Activated T-cell treated with anti-CD3 and anti-CD28 coated beads, Interleukin-2, amount 50 U/mL, for 72 hours (primary cell): ENCODE results near the gene MRTFB. TPM values are rescaled to one million over a fixed set of nuclear protein-coding genes. Genes with fewer than 3 reads are reported as not detected.
"Not testable (repeated sequence)": the region's sequence is repeated elsewhere in the genome, so short reads cannot be mapped to it uniquely, and the experiment has no call there.

ENCODE experiments used
- ATAC-seq, 2 donors: fragments of 150-1000 bp; cut with Tn5 transposase; replicated peaks in 1 of 2; 2 replicates each; pipeline ENCODE4 v1.10.0; 2021; ENCODE audit warnings: moderate library complexity in 2 of 2, mild to moderate bottlenecking in 1 of 2
- DNase-seq, 2 donors: peaks; one replicate each; pipeline ENCODE4 v3.0.0; 2021 to 2022; ENCODE audit warnings: mixed read lengths in 1 of 2
- H3K27ac Mint-ChIP-seq: one replicate; pipeline ENCODE4 v1.8.0; 2022; ENCODE audit warnings: mild to moderate bottlenecking, moderate library complexity, mixed read lengths
- H3K27me3 Mint-ChIP-seq: one replicate; pipeline ENCODE4 v1.8.0; 2022; ENCODE audit warnings: low read depth, mixed read lengths
- H3K36me3 Mint-ChIP-seq, 2 donors: one replicate each; pipeline ENCODE4 v1.8.0; 2022; ENCODE audit warnings: mixed read lengths in 2 of 2, mild to moderate bottlenecking in 1 of 2; ENCODE audit not compliant: insufficient read depth in 2 of 2
- H3K4me1 Mint-ChIP-seq: one replicate; pipeline ENCODE4 v1.8.0; 2022; ENCODE audit warnings: low read depth, mixed read lengths
- H3K4me3 Mint-ChIP-seq, 2 donors: one replicate each; pipeline ENCODE4 v1.8.0; 2022; ENCODE audit warnings: mild to moderate bottlenecking in 2 of 2, mixed read lengths in 2 of 2, moderate library complexity in 2 of 2
- H3K9me3 Mint-ChIP-seq, 2 donors: one replicate each; pipeline ENCODE4 v1.8.0; 2022; ENCODE audit warnings: mixed read lengths in 2 of 2
- total RNA-seq, 2 donors: library from RNA; stranded (reverse); gene quantifications; one replicate each; pipeline ENCODE4 v1.2.3, GENCODE V29; 2022

The MRTFB gene
- 10 to 100 TPM; 22.5 to 27.1 TPM for total RNA-seq

- Mint-ChIP-seq H3K9me3 (no peaks in the 10 kb centered on the region), H3K36me3 (no peaks in the 10 kb centered on the region), H3K4me1 (peaks cover 19% of the 10 kb centered on the region), H3K27me3 (no peaks in the 10 kb centered on the region), H3K27ac (peak within 1 kb of the TSS; percentile 89), H3K4me3 (peak within 1 kb of the TSS; percentile 91 to 94)
- ATAC-seq (peak; percentile 90 to 91), DNase-seq (peak; percentile 88 to 89)
These were observed at the start of gene MRTFB for GRCh38 chr16:14070877-14071575. Gene MRTFB (plus strand): TSS chr16:14071319. CDS start chr16:14140607, 69,288 bp downstream.

GRCh38 chr16:14023526-14023925, 47.6 kb upstream of the MRTFB start:
- not testable (repeated sequence) for H3K4me1 Mint-ChIP-seq, H3K36me3 Mint-ChIP-seq, DNase-seq, H3K4me3 Mint-ChIP-seq, H3K27ac Mint-ChIP-seq, H3K9me3 Mint-ChIP-seq, H3K27me3 Mint-ChIP-seq, ATAC-seq

GRCh38 chr16:14024283-14024682, 46.8 kb upstream of the MRTFB start:
- no peak for ATAC-seq
- Mint-ChIP-seq H3K4me3 (no peak overlapping the region), H3K27me3 (no peaks in the 10 kb centered on the region), H3K4me1 (no peaks in the 10 kb centered on the region), H3K36me3 (no peaks in the 10 kb centered on the region), H3K27ac (no peak overlapping the region), H3K9me3 (peaks cover 4 to 7% of the 10 kb centered on the region in 2 donors)
- DNase-seq = no peak

GRCh38 chr16:14026572-14027285, 44.4 kb upstream of the MRTFB start:
- ATAC-seq (no peak), DNase-seq (no peak)
- Mint-ChIP-seq H3K4me3 (no peak overlapping the region), H3K36me3 (no peaks in the 10 kb centered on the region), H3K27me3 (no peaks in the 10 kb centered on the region), H3K4me1 (no peaks in the 10 kb centered on the region), H3K27ac (no peak overlapping the region), H3K9me3 (peaks cover 4 to 7% of the 10 kb centered on the region in 2 donors)

- no peaks in the 10 kb centered on the region for H3K4me1 Mint-ChIP-seq
- H3K27ac Mint-ChIP-seq = no peak overlapping the region
- ATAC-seq (no peak), DNase-seq (no peak)
- H3K36me3 Mint-ChIP-seq = no peaks in the 10 kb centered on the region
- peaks cover 4 to 7% of the 10 kb centered on the region in 2 donors for H3K9me3 Mint-ChIP-seq
- H3K27me3 Mint-ChIP-seq = no peaks in the 10 kb centered on the region
- H3K4me3 Mint-ChIP-seq = no peak overlapping the region
These were observed 42.9 kb upstream of the MRTFB start for GRCh38 chr16:14028202-14028601.

- no peak overlapping the region for H3K4me3 Mint-ChIP-seq
- H3K36me3 Mint-ChIP-seq = no peaks in the 10 kb centered on the region
- DNase-seq (no peak), ATAC-seq (no peak)
- H3K4me1 Mint-ChIP-seq = no peaks in the 10 kb centered on the region
- no peaks in the 10 kb centered on the region for H3K27me3 Mint-ChIP-seq
- peaks cover 1 to 7% of the 10 kb centered on the region in 2 donors for H3K9me3 Mint-ChIP-seq
- H3K27ac Mint-ChIP-seq = no peak overlapping the region
These were observed 41.5 kb upstream of the MRTFB start for GRCh38 chr16:14029658-14030057.

GRCh38 chr16:14035092-14035491, 36.0 kb upstream of the MRTFB start:
- no peak overlapping the region for H3K27ac Mint-ChIP-seq
- peaks cover 0 to 2% of the 10 kb centered on the region in 2 donors for H3K9me3 Mint-ChIP-seq
- no peaks in the 10 kb centered on the region for H3K4me1 Mint-ChIP-seq
- DNase-seq = no peak
- H3K36me3 Mint-ChIP-seq = no peaks in the 10 kb centered on the region
- no peak overlapping the region for H3K4me3 Mint-ChIP-seq
- no peaks in the 10 kb centered on the region for H3K27me3 Mint-ChIP-seq
- no peak for ATAC-seq

- Mint-ChIP-seq H3K27me3 (no peaks in the 10 kb centered on the region), H3K4me1 (no peaks in the 10 kb centered on the region), H3K9me3 (peaks cover 0 to 2% of the 10 kb centered on the region in 2 donors), H3K27ac (no peak overlapping the region), H3K36me3 (no peaks in the 10 kb centered on the region), H3K4me3 (no peak overlapping the region)
- DNase-seq = no peak
- no peak for ATAC-seq
These were observed 34.2 kb upstream of the MRTFB start for GRCh38 chr16:14036889-14037288.

- ATAC-seq = no peak
- no peak for DNase-seq
- peaks cover 0 to 2% of the 10 kb centered on the region in 2 donors for H3K9me3 Mint-ChIP-seq
- no peaks in the 10 kb centered on the region for H3K27me3 Mint-ChIP-seq
- no peak overlapping the region for H3K27ac Mint-ChIP-seq
- H3K4me1 Mint-ChIP-seq = no peaks in the 10 kb centered on the region
- no peak overlapping the region for H3K4me3 Mint-ChIP-seq
- H3K36me3 Mint-ChIP-seq = no peaks in the 10 kb centered on the region
These were observed 33.2 kb upstream of the MRTFB start for GRCh38 chr16:14037960-14038359.

GRCh38 chr16:14041164-14041563, 30.0 kb upstream of the MRTFB start:
- DNase-seq = no peak
- Mint-ChIP-seq H3K27ac (no peak overlapping the region), H3K36me3 (no peaks in the 10 kb centered on the region), H3K27me3 (no peaks in the 10 kb centered on the region), H3K4me3 (no peak overlapping the region), H3K9me3 (peaks cover 0 to 2% of the 10 kb centered on the region in 2 donors), H3K4me1 (no peaks in the 10 kb centered on the region)
- peak in 1 of 2 donors; percentile 50 for ATAC-seq

GRCh38 chr16:14042706-14043105, 28.4 kb upstream of the MRTFB start:
- H3K9me3 Mint-ChIP-seq = peaks cover 2 to 5% of the 10 kb centered on the region in 2 donors
- H3K4me1 Mint-ChIP-seq = no peaks in the 10 kb centered on the region
- ATAC-seq = no peak
- no peak for DNase-seq
- H3K4me3 Mint-ChIP-seq = no peak overlapping the region
- H3K27ac Mint-ChIP-seq = no peak overlapping the region
- H3K36me3 Mint-ChIP-seq = peaks cover 0 to 2% of the 10 kb centered on the region in 2 donors
- no peaks in the 10 kb centered on the region for H3K27me3 Mint-ChIP-seq

- Mint-ChIP-seq H3K36me3 (peaks cover 0 to 2% of the 10 kb centered on the region in 2 donors), H3K4me3 (no peak overlapping the region), H3K27ac (no peak overlapping the region), H3K9me3 (peaks cover 2 to 5% of the 10 kb centered on the region in 2 donors), H3K4me1 (no peaks in the 10 kb centered on the region), H3K27me3 (no peaks in the 10 kb centered on the region)
- no peak for DNase-seq
- ATAC-seq = no peak
These were observed 27.8 kb upstream of the MRTFB start for GRCh38 chr16:14043278-14043677.

- no peak for ATAC-seq
- Mint-ChIP-seq H3K4me3 (no peak overlapping the region), H3K36me3 (peaks cover 0 to 2% of the 10 kb centered on the region in 2 donors), H3K27me3 (no peaks in the 10 kb centered on the region), H3K4me1 (no peaks in the 10 kb centered on the region), H3K27ac (no peak overlapping the region), H3K9me3 (peaks cover 2 to 5% of the 10 kb centered on the region in 2 donors)
- no peak for DNase-seq
These were observed 27.3 kb upstream of the MRTFB start for GRCh38 chr16:14043793-14044192.
